IMR-90 (cell line): ENCODE data around the gene SNTG2. TPM values are rescaled to one million over a fixed set of nuclear protein-coding genes. Genes with fewer than 3 reads are reported as not detected.

ENCODE experiments used
- ATAC-seq: fragments of 200-7000 bp; cut with Tn5 transposase; 2 replicates; pipeline ENCODE4 v1.9.1; 2020; ENCODE audit warnings: low read depth, mild to moderate bottlenecking, moderate library complexity
- BruUV-seq: library from RNA; stranded (reverse); fragments of 400-500 nt; replicated peaks from 2 replicates; lab custom pipeline; 2021; lab: Mats Ljungman, UMichigan
- CTCF ChIA-PET: fragments of 300-600 bp; formaldehyde crosslinking; extraction: SDS; loops from one replicate; lab custom pipeline; 2021; ENCODE audit warnings: antibody characterized with exemption; lab: Yijun Ruan, JAX
- POLR2A ChIA-PET: fragments of 300-600 bp; sonication (Branson Sonifier 250); formaldehyde crosslinking; loops from one replicate; lab custom pipeline; 2022; ENCODE audit warnings: antibody characterized with exemption; ENCODE audit not compliant: unreplicated experiment; lab: Charles Lee
- DNase-seq: peaks from one replicate; pipeline ENCODE4 v3.0.0; 2013
- H2AFZ ChIP-seq: replicated peaks from 2 replicates; pipeline ENCODE3; 2013; ENCODE audit warnings: low read length, mild to moderate bottlenecking; ENCODE audit not compliant: poor library complexity
- H2AK5ac ChIP-seq: 2 replicates; pipeline ENCODE4 v1.6.1; 2013; ENCODE audit warnings: low read depth, low read length, inconsistent platforms
- H2AK9ac ChIP-seq: replicated peaks from 2 replicates; pipeline ENCODE3; 2013; ENCODE audit warnings: mild to moderate bottlenecking, low read depth, low read length, moderate library complexity; ENCODE audit not compliant: poor library complexity
- H2BK120ac ChIP-seq: 2 replicates; pipeline ENCODE4 v1.6.1; 2013; ENCODE audit warnings: low read depth, low read length, inconsistent platforms
- H2BK15ac ChIP-seq: 3 replicates; pipeline ENCODE4 v1.6.1; 2013; ENCODE audit warnings: low read depth, low read length, inconsistent platforms
- H2BK20ac ChIP-seq: 2 replicates; pipeline ENCODE4 v1.6.1; 2013; ENCODE audit warnings: low read depth, mild to moderate bottlenecking, inconsistent platforms, low read length, moderate library complexity
- H2BK5ac ChIP-seq: 2 replicates; pipeline ENCODE4 v1.6.1; 2013; ENCODE audit warnings: mild to moderate bottlenecking, low read depth, low read length, inconsistent platforms; ENCODE audit not compliant: poor library complexity, severe bottlenecking
- H3K14ac ChIP-seq: replicated peaks from 2 replicates; pipeline ENCODE4 v1.6.1; 2013; ENCODE audit warnings: low read depth, low read length, inconsistent platforms
- H3K18ac ChIP-seq: 2 replicates; pipeline ENCODE4 v1.6.1; 2013; ENCODE audit warnings: low read depth, low read length, control low read depth
- H3K23ac ChIP-seq: 2 replicates; pipeline ENCODE4 v1.6.1; 2013; ENCODE audit warnings: low read depth, low read length, inconsistent platforms
- H3K27ac ChIP-seq: 2 replicates; pipeline ENCODE4 v1.5.1; 2013; ENCODE audit warnings: mild to moderate bottlenecking, control low read depth, low read length; ENCODE audit not compliant: insufficient read depth
- H3K27me3 ChIP-seq: 2 replicates; pipeline ENCODE4 v1.6.1; 2013; ENCODE audit warnings: low read length; ENCODE audit not compliant: control insufficient read depth, insufficient read depth
- H3K36me3 ChIP-seq: 2 replicates; pipeline ENCODE4 v1.6.1; 2013; ENCODE audit warnings: low read length, mixed read lengths; ENCODE audit not compliant: control insufficient read depth, insufficient read depth
- H3K4ac ChIP-seq: 2 replicates; pipeline ENCODE4 v1.6.1; 2013; ENCODE audit warnings: low read depth, low read length, inconsistent platforms
- H3K4me1 ChIP-seq: 2 replicates; pipeline ENCODE4 v1.6.1; 2013; ENCODE audit warnings: low read length, mixed read lengths; ENCODE audit not compliant: control insufficient read depth, insufficient read depth
- H3K4me2 ChIP-seq: 2 replicates; pipeline ENCODE4 v1.6.1; 2013; ENCODE audit warnings: low read depth, mild to moderate bottlenecking, control low read depth, low read length, moderate library complexity
- H3K4me3 ChIP-seq: 2 replicates; pipeline ENCODE4 v1.5.1; 2013; ENCODE audit warnings: low read depth, mild to moderate bottlenecking, control low read depth, low read length, moderate library complexity; ENCODE audit not compliant: insufficient read depth
- H3K56ac ChIP-seq: 2 replicates; pipeline ENCODE4 v1.6.1; 2013; ENCODE audit warnings: low read length, inconsistent platforms; ENCODE audit not compliant: insufficient read depth; ENCODE audit errors: extremely low read depth
- H3K79me1 ChIP-seq, 2 experiments: 2 replicates each; pipeline ENCODE4 v1.6.1; 2013; ENCODE audit warnings: low read length in 2 of 2, inconsistent platforms in 1 of 2, low read depth in 1 of 2
- H3K9ac ChIP-seq: 2 replicates; pipeline ENCODE4 v1.6.1; 2013; ENCODE audit warnings: low read depth, low read length, control low read depth
- H3K9me1 ChIP-seq: 2 replicates; pipeline ENCODE4 v1.6.1; 2013; ENCODE audit warnings: low read length, inconsistent platforms; ENCODE audit not compliant: insufficient read depth
- H3K9me3 ChIP-seq: 2 replicates; pipeline ENCODE4 v1.6.1; 2013; ENCODE audit warnings: low read length; ENCODE audit not compliant: control insufficient read depth, insufficient read depth
- H4K20me1 ChIP-seq: 2 replicates; pipeline ENCODE4 v1.6.1; 2013; ENCODE audit warnings: low read length, inconsistent platforms; ENCODE audit not compliant: insufficient read depth
- H4K5ac ChIP-seq: 2 replicates; pipeline ENCODE4 v1.6.1; 2013; ENCODE audit warnings: mild to moderate bottlenecking, low read depth, low read length, control low read depth
- H4K8ac ChIP-seq, 2 experiments: 2 replicates each; pipeline ENCODE4 v1.6.1; 2013; ENCODE audit warnings: low read depth in 2 of 2, low read length in 2 of 2, control low read depth in 1 of 2, inconsistent platforms in 1 of 2
- H4K91ac ChIP-seq: 2 replicates; pipeline ENCODE4 v1.6.1; 2013; ENCODE audit warnings: low read depth, low read length, inconsistent platforms; ENCODE audit not compliant: insufficient read depth
- BHLHE40 ChIP-seq: fragments of 150-350 bp; IDR thresholded peaks from 2 replicates; pipeline ENCODE4 v1.6.1; 2016; ENCODE audit warnings: mild to moderate bottlenecking, low read depth, low read length
- CEBPB ChIP-seq: IDR thresholded peaks from 2 replicates; pipeline ENCODE4 v1.6.1; 2012; ENCODE audit warnings: low read depth, low read length, improper control_type of control experiment
- CHD1 ChIP-seq: IDR thresholded peaks from 2 replicates; pipeline ENCODE4 v1.6.1; 2012; ENCODE audit warnings: low read depth, low read length, improper control_type of control experiment
- FOS ChIP-seq: fragments of 150-350 bp; IDR thresholded peaks from 2 replicates; pipeline ENCODE4 v1.6.1; 2016; ENCODE audit warnings: low read depth, low read length
- MAFK ChIP-seq: IDR thresholded peaks from 2 replicates; pipeline ENCODE4 v1.6.1; 2012; ENCODE audit warnings: low read depth, low read length, improper control_type of control experiment
- MAZ ChIP-seq: IDR thresholded peaks from 2 replicates; pipeline ENCODE4 v1.6.1; 2012; ENCODE audit warnings: low read depth, mild to moderate bottlenecking, low read length, improper control_type of control experiment, moderate library complexity, borderline replicate concordance
- MXI1 ChIP-seq: IDR thresholded peaks from 2 replicates; pipeline ENCODE4 v1.6.1; 2012; ENCODE audit warnings: low read depth, mild to moderate bottlenecking, low read length, moderate library complexity, borderline replicate concordance
- NFE2L2 ChIP-seq: fragments of 150-350 bp; IDR thresholded peaks from 2 replicates; pipeline ENCODE4 v1.6.1; 2016; ENCODE audit warnings: low read depth, mild to moderate bottlenecking, low read length
- POLR2A ChIP-seq: IDR thresholded peaks from 2 replicates; pipeline ENCODE4 v1.6.1; 2012; ENCODE audit warnings: mild to moderate bottlenecking, low read depth, low read length
- RAD21 ChIP-seq: IDR thresholded peaks from 2 replicates; pipeline ENCODE4 v1.6.1; 2012; ENCODE audit warnings: low read length, improper control_type of control experiment
- RCOR1 ChIP-seq: IDR thresholded peaks from 2 replicates; pipeline ENCODE4 v1.6.1; 2012; ENCODE audit warnings: mild to moderate bottlenecking, low read length, improper control_type of control experiment; ENCODE audit not compliant: insufficient replicate concordance
- RFX5 ChIP-seq: IDR thresholded peaks from 2 replicates; pipeline ENCODE4 v1.8.0; 2012; ENCODE audit warnings: low read depth, mild to moderate bottlenecking, low read length, moderate library complexity
- SMC3 ChIP-seq: fragments of 150-350 bp; IDR thresholded peaks from 2 replicates; pipeline ENCODE4 v1.6.1; 2016; ENCODE audit warnings: low read depth, mild to moderate bottlenecking, antibody characterized with exemption, low read length, moderate library complexity
- WGBS, 2 experiments: methylation state at CpG; one replicate each; pipeline versions ENCODE4 v1.1.5 to v1.1.7; 2013; ENCODE audit warnings: missing lambda C conversion rate in 2 of 2; ENCODE audit not compliant: insufficient read length in 1 of 2; ENCODE audit errors: extremely low coverage in 2 of 2; 5-methylcytosine and 5-hydroxymethylcytosine counted together
- dilution Hi-C: fragments of 300-500 bp; cut with HindIII; formaldehyde crosslinking; loops from one replicate; pipeline ENCODE4 v1.14.3; 2018; ENCODE audit warnings: low sequenced_read_pairs; ENCODE audit not compliant: unreplicated experiment
- in situ Hi-C: fragments of 300-500 bp; cut with MboI; formaldehyde crosslinking; loops from 3 replicates; pipeline ENCODE4 v1.14.3; 2019; ENCODE audit warnings: low sequenced_read_pairs, inconsistent platforms, mixed read lengths
- intact Hi-C: fragments of 100-400 bp; cut with micrococcal nuclease; formaldehyde crosslinking; loops from 2 replicates; pipeline ENCODE4 v1.10.0; 2022
- polyA plus RNA-seq, 3 experiments: library from polyadenylated mRNA; depleted of rRNA; stranded (reverse); fragments of >200 nt; gene quantifications; 2 replicates each; pipeline ENCODE4 v1.2.3, GENCODE V29; 2012; ENCODE audit warnings: low replicate concordance in 1 of 3
- total RNA-seq: library from RNA; depleted of rRNA; stranded (reverse); fragments of >200 nt; gene quantifications from 2 replicates; pipeline ENCODE4 v1.2.3, GENCODE V29; 2012
- TF ChIP-seq, protein P1 (sequence below): fragments of 150-350 bp; IDR thresholded peaks from 2 replicates; pipeline ENCODE4 v1.6.1; 2017; ENCODE audit warnings: mild to moderate bottlenecking, antibody characterized with exemption, low read length, low read depth
- TF ChIP-seq, protein P2 (sequence below): fragments of 150-350 bp; IDR thresholded peaks from 2 replicates; pipeline ENCODE4 v1.6.1; 2016; ENCODE audit warnings: low read depth, mild to moderate bottlenecking, low read length, moderate library complexity, borderline replicate concordance
- TF ChIP-seq, protein P3 (sequence below): conservative IDR thresholded peaks from 2 replicates; pipeline ENCODE4 v1.5.1; 2012; ENCODE audit warnings: mild to moderate bottlenecking, low read depth, low read length, improper control_type of control experiment

The SNTG2 gene
- total and polyA plus RNA-seq, 2 of the 4 experiments (the other 2 are of a cell fraction) = under 0.01 to 0.17 TPM

DNA sequence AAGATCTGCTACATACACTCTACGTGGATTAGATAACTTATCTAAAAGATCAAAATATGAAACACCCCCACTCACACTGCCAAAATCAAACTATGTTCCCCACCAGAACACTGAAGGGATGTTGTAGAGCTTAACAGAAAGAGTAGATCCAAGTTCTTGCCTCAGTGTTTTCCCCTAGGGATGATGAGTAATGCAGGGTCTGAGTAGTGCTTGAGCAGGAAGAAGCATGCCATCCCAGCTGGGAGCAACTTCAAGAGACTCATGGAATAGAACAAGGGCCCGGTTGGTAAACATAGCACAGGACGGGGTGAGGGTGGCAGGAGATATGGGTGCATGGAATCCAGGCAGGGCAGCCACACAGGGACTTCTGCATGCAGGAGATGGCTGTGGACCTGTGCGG, 74.3 kb downstream of the SNTG2 start:
- H3K56ac ChIP-seq = no peak overlapping the region
- no peak overlapping the region for H2AK5ac ChIP-seq
- H3K4me2 ChIP-seq = no peak overlapping the region
- H3K4ac ChIP-seq = no peak overlapping the region
- H4K8ac ChIP-seq = no peak overlapping the region
- ChIA-PET POLR2A (no interaction called here), CTCF (no interaction called here)
- 33% methylated on average over 1 of the region's 4 CpGs; no CpG with 5 or more reads in 1 of the 2 experiments for WGBS, 2 experiments
- no peaks in the 10 kb centered on the region for H3K36me3 ChIP-seq
- BruUV-seq = no TSS peak
- intact Hi-C loops = no loop called here
- no peaks in the 10 kb centered on the region for H3K27me3 ChIP-seq
- H3K79me1 ChIP-seq = no peaks in the 10 kb centered on the region
- no peak for TF ChIP-seq BHLHE40
- no peak for TF ChIP-seq RFX5
- TF ChIP-seq, protein P1, sequence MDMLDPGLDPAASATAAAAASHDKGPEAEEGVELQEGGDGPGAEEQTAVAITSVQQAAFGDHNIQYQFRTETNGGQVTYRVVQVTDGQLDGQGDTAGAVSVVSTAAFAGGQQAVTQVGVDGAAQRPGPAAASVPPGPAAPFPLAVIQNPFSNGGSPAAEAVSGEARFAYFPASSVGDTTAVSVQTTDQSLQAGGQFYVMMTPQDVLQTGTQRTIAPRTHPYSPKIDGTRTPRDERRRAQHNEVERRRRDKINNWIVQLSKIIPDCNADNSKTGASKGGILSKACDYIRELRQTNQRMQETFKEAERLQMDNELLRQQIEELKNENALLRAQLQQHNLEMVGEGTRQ = no peak
- TF ChIP-seq, protein P2, sequence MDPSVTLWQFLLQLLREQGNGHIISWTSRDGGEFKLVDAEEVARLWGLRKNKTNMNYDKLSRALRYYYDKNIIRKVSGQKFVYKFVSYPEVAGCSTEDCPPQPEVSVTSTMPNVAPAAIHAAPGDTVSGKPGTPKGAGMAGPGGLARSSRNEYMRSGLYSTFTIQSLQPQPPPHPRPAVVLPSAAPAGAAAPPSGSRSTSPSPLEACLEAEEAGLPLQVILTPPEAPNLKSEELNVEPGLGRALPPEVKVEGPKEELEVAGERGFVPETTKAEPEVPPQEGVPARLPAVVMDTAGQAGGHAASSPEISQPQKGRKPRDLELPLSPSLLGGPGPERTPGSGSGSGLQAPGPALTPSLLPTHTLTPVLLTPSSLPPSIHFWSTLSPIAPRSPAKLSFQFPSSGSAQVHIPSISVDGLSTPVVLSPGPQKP = no peak
- TF ChIP-seq CHD1 = no peak
- TF ChIP-seq SMC3 = no peak
- TF ChIP-seq POLR2A = no peak
- TF ChIP-seq MAZ = no peak
- no peak for TF ChIP-seq MAFK
- no peak for TF ChIP-seq MXI1
- TF ChIP-seq NFE2L2 = no peak
- no peak for TF ChIP-seq CEBPB
- TF ChIP-seq, protein P3, sequence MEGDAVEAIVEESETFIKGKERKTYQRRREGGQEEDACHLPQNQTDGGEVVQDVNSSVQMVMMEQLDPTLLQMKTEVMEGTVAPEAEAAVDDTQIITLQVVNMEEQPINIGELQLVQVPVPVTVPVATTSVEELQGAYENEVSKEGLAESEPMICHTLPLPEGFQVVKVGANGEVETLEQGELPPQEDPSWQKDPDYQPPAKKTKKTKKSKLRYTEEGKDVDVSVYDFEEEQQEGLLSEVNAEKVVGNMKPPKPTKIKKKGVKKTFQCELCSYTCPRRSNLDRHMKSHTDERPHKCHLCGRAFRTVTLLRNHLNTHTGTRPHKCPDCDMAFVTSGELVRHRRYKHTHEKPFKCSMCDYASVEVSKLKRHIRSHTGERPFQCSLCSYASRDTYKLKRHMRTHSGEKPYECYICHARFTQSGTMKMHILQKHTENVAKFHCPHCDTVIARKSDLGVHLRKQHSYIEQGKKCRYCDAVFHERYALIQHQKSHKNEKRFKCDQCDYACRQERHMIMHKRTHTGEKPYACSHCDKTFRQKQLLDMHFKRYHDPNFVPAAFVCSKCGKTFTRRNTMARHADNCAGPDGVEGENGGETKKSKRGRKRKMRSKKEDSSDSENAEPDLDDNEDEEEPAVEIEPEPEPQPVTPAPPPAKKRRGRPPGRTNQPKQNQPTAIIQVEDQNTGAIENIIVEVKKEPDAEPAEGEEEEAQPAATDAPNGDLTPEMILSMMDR = no peak
- TF ChIP-seq FOS = no peak
- TF ChIP-seq RCOR1 = no peak
- TF ChIP-seq RAD21 = no peak
- in situ Hi-C loops = no loop called here
- H3K23ac ChIP-seq = no peak overlapping the region
- H2BK5ac ChIP-seq = no peak overlapping the region
- no peak overlapping the region for H3K18ac ChIP-seq
- no peak overlapping the region for H3K27ac ChIP-seq
- H3K4me1 ChIP-seq = no peaks in the 10 kb centered on the region
- H2BK20ac ChIP-seq = no peak overlapping the region
- H2BK15ac ChIP-seq = no peak overlapping the region
- H3K4me3 ChIP-seq = no peak overlapping the region
- dilution Hi-C loops = no loop called here
- no peak overlapping the region for H3K9ac ChIP-seq
- H2AK9ac ChIP-seq = no peak overlapping the region
- H4K5ac ChIP-seq = no peak overlapping the region
- DNase-seq = peak; percentile 8
- no peaks in the 10 kb centered on the region for H3K9me1 ChIP-seq
- no peak for ATAC-seq
- H2AFZ ChIP-seq = no peak overlapping the region
- H3K9me3 ChIP-seq = no peaks in the 10 kb centered on the region
- H4K20me1 ChIP-seq = no peaks in the 10 kb centered on the region; the same call in 1 of the 2 replicates
- H2BK120ac ChIP-seq = no peak overlapping the region
- no peak overlapping the region for H3K14ac ChIP-seq
- no peak overlapping the region for H4K91ac ChIP-seq
